Panc1 (cell line): ENCODE results near the gene NDOR1. TPM values are rescaled to one million over a fixed set of nuclear protein-coding genes. Genes with fewer than 3 reads are reported as not detected.
A peak's percentile ranks its signal among the peaks of the same experiment; 100 is the strongest.

Experiments used
- ATAC-seq: fragments of 200-7000 bp; cut with Tn5 transposase; 2 replicates; pipeline ENCODE4 v1.9.1; 2020; ENCODE audit warnings: mild to moderate bottlenecking, moderate library complexity
- BruUV-seq: library from RNA; stranded (reverse); fragments of 400-500 nt; replicated peaks from 2 replicates; lab custom pipeline; 2021; lab: Mats Ljungman, UMichigan
- CTCF ChIA-PET: fragments of 300-600 bp; sonication (Branson Sonifier 250); formaldehyde crosslinking; loops from one replicate; lab custom pipeline; 2022; ENCODE audit warnings: antibody characterized with exemption; lab: Charles Lee
- POLR2A ChIA-PET: fragments of 300-600 bp; sonication (Branson Sonifier 250); formaldehyde crosslinking; loops from one replicate; lab custom pipeline; 2022; ENCODE audit warnings: antibody characterized with exemption; lab: Charles Lee
- DNase-seq: peaks from one replicate; pipeline ENCODE4 v3.0.0-alpha.2; 2010; ENCODE audit warnings: low read depth, low spot score
- H3K27ac ChIP-seq: 2 replicates; pipeline ENCODE4 v1.5.1; 2011; ENCODE audit warnings: mild to moderate bottlenecking, low read length, inconsistent platforms
- H3K27me3 ChIP-seq: fragments of 200-500 bp; sonication (Bioruptor generic); 2 replicates; pipeline ENCODE4 v1.6.0; 2014; ENCODE audit warnings: low read length, inconsistent platforms; ENCODE audit not compliant: control insufficient read depth, insufficient read depth
- H3K36me3 ChIP-seq: fragments of 200-500 bp; sonication (Bioruptor generic); 2 replicates; pipeline ENCODE4 v1.5.1; 2014; ENCODE audit warnings: inconsistent platforms, mild to moderate bottlenecking, low read length, moderate library complexity; ENCODE audit not compliant: control insufficient read depth, insufficient read depth
- H3K4me1 ChIP-seq: 2 replicates; pipeline ENCODE4 v1.5.1; 2011; ENCODE audit warnings: inconsistent platforms, mild to moderate bottlenecking, low read length, moderate library complexity; ENCODE audit not compliant: control insufficient read depth, insufficient read depth
- H3K4me3 ChIP-seq, 2 experiments: 2 replicates each; pipeline ENCODE4 v1.5.1; 2011 to 2012; ENCODE audit warnings: low read depth in 2 of 2, low read length in 2 of 2, mild to moderate bottlenecking in 2 of 2, inconsistent platforms in 1 of 2, moderate library complexity in 1 of 2
- H3K9me3 ChIP-seq: fragments of 200-500 bp; sonication (Bioruptor generic); 2 replicates; pipeline ENCODE4 v1.5.1; 2014; ENCODE audit warnings: low read depth, mild to moderate bottlenecking, inconsistent platforms, low read length, moderate library complexity; ENCODE audit not compliant: control insufficient read depth, insufficient read depth
- POLR2AphosphoS5 ChIP-seq: IDR thresholded peaks from 2 replicates; pipeline ENCODE4 v1.6.1; 2012; ENCODE audit warnings: mild to moderate bottlenecking, low read depth, low read length, moderate library complexity
- SIN3A ChIP-seq: IDR thresholded peaks from 2 replicates; pipeline ENCODE4 v1.6.1; 2012; ENCODE audit warnings: low read depth, mild to moderate bottlenecking, low read length, moderate library complexity, borderline replicate concordance; ENCODE audit not compliant: insufficient read depth
- TCF7L2 ChIP-seq: IDR thresholded peaks from 2 replicates; pipeline ENCODE4 v1.6.1; 2011; ENCODE audit warnings: mild to moderate bottlenecking, low read depth, low read length, inconsistent platforms
- in situ Hi-C: cut with HindIII; loops from 2 replicates; pipeline ENCODE4 v1.10.0; 2016; ENCODE audit warnings: low sequenced_read_pairs, low pct_unique_long_range_greater_than_20kb
- intact Hi-C: fragments of 100-400 bp; cut with micrococcal nuclease; formaldehyde crosslinking; loops from one replicate; pipeline ENCODE4 v1.10.0; 2022; ENCODE audit not compliant: unreplicated experiment
- total RNA-seq: library from RNA; stranded (reverse); gene quantifications from one replicate; pipeline ENCODE4 v1.2.1, GENCODE V29; 2021; ENCODE audit not compliant: unreplicated experiment
- TF ChIP-seq, protein P1 (sequence below): fragments of 450-650 bp; IDR thresholded peaks from 2 replicates; pipeline ENCODE4 v1.5.1; 2017; ENCODE audit warnings: mild to moderate bottlenecking
- TF ChIP-seq, protein P2 (sequence below), 2 experiments: IDR thresholded peaks; 2 replicates each; pipeline ENCODE4 v1.6.1; 2011 to 2012; ENCODE audit warnings: low read depth in 2 of 2, control low read depth in 1 of 2, low read length in 1 of 2, mild to moderate bottlenecking in 1 of 2, moderate library complexity in 1 of 2; ENCODE audit not compliant: insufficient read depth in 1 of 2

NDOR1 gene
- total RNA-seq, 1 experiment from 2014 or later: 15.6 TPM

DNA sequence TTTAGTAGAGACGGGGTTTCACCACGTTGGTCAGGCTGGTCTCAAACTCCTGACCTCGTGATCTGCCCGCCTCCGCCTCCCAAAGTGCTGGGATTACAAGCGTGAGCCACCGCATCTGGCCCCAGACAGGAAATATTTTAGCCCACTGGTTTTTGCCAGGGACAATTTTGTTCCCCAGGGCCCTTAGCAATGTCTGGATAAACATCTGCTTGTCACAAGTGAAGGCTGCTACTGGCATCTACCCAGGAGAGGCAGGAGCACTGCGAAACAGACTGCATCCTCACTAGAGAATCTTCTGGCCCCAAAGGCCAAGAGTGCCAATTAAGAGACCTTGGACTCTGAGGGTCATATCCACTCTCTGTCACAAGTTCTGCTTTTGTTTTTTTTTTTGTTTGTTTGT is 2.5 kb upstream of the NDOR1 start:
- POLR2A ChIA-PET: no interaction called here
- intact Hi-C loops: no loop called here

DNA sequence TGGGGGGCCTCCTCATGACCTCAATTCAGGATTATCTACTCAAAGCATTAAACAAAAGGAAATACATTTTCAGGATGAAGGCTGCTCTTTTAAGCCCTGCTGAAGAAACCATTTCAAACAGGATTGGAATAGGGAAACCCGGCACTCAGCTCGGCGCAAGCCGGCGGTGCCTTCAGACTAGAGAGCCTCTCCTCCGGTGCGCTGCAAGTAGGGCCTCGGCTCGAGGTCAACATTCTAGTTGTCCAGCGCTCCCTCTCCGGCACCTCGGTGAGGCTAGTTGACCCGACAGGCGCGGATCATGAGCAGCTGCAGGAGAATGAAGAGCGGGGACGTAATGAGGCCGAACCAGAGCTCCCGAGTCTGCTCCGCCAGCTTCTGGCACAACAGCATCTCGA is 772 bp upstream of the NDOR1 start:
- Histone ChIP-seq H3K27me3 (no peaks in the 10 kb centered on the region), H3K4me1 (peaks cover 22% of the 10 kb centered on the region), H3K4me3 (peak overlapping the region; percentile 84 to 90), H3K36me3 (peaks cover 2% of the 10 kb centered on the region; the same call in 1 of the 2 replicates), H3K9me3 (no peaks in the 10 kb centered on the region), H3K27ac (peak overlapping the region; percentile 78)
- no TSS peak for BruUV-seq
- ChIA-PET CTCF (no interaction called here), POLR2A (no interaction called here)
- TF ChIP-seq, protein P1, sequence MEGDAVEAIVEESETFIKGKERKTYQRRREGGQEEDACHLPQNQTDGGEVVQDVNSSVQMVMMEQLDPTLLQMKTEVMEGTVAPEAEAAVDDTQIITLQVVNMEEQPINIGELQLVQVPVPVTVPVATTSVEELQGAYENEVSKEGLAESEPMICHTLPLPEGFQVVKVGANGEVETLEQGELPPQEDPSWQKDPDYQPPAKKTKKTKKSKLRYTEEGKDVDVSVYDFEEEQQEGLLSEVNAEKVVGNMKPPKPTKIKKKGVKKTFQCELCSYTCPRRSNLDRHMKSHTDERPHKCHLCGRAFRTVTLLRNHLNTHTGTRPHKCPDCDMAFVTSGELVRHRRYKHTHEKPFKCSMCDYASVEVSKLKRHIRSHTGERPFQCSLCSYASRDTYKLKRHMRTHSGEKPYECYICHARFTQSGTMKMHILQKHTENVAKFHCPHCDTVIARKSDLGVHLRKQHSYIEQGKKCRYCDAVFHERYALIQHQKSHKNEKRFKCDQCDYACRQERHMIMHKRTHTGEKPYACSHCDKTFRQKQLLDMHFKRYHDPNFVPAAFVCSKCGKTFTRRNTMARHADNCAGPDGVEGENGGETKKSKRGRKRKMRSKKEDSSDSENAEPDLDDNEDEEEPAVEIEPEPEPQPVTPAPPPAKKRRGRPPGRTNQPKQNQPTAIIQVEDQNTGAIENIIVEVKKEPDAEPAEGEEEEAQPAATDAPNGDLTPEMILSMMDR: no peak
- intact Hi-C loops: no loop called here
- in situ Hi-C loops: no loop called here
- ATAC-seq: no peak
- no peak for DNase-seq

More for the DNA sequence above, 2.5 kb upstream of the NDOR1 start:
- peaks cover 27% of the 10 kb centered on the region for H3K4me1 ChIP-seq
- TF ChIP-seq, protein P2, sequence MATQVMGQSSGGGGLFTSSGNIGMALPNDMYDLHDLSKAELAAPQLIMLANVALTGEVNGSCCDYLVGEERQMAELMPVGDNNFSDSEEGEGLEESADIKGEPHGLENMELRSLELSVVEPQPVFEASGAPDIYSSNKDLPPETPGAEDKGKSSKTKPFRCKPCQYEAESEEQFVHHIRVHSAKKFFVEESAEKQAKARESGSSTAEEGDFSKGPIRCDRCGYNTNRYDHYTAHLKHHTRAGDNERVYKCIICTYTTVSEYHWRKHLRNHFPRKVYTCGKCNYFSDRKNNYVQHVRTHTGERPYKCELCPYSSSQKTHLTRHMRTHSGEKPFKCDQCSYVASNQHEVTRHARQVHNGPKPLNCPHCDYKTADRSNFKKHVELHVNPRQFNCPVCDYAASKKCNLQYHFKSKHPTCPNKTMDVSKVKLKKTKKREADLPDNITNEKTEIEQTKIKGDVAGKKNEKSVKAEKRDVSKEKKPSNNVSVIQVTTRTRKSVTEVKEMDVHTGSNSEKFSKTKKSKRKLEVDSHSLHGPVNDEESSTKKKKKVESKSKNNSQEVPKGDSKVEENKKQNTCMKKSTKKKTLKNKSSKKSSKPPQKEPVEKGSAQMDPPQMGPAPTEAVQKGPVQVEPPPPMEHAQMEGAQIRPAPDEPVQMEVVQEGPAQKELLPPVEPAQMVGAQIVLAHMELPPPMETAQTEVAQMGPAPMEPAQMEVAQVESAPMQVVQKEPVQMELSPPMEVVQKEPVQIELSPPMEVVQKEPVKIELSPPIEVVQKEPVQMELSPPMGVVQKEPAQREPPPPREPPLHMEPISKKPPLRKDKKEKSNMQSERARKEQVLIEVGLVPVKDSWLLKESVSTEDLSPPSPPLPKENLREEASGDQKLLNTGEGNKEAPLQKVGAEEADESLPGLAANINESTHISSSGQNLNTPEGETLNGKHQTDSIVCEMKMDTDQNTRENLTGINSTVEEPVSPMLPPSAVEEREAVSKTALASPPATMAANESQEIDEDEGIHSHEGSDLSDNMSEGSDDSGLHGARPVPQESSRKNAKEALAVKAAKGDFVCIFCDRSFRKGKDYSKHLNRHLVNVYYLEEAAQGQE (IDR thresholded peaks at IDR 0.05; ENCODE audit: insufficient read depth in 1 of 2, low read depth in 2 of 2, low read length in 1 of 2): no peak
- TF ChIP-seq TCF7L2: no peak
- no peak for TF ChIP-seq POLR2AphosphoS5
- no peak for TF ChIP-seq SIN3A
- TF ChIP-seq, protein P1: no peak
- CTCF ChIA-PET: interaction anchor here (0.6 to 1.0 kb wide), 3 partner anchors 14 to 871 kb away, joined by 3 to 20 read pairs (median 8); no protein-coding TSS in a partner anchor
- H3K36me3 ChIP-seq: peaks cover 2% of the 10 kb centered on the region; the same call in 1 of the 2 replicates
- no TSS peak for BruUV-seq
- H3K27me3 ChIP-seq: no peaks in the 10 kb centered on the region
- no peak for ATAC-seq
- H3K9me3 ChIP-seq: no peaks in the 10 kb centered on the region
- H3K4me3 ChIP-seq: no peak overlapping the region
- no peak for DNase-seq
- in situ Hi-C loops: no loop called here
- no peak overlapping the region for H3K27ac ChIP-seq
